NB4 (cell line): Measurements from ENCODE around the gene CROCC.
"Not testable (repeated sequence)": the region's sequence is repeated elsewhere in the genome, so short reads cannot be mapped to it uniquely, and the experiment has no call there.

ENCODE experiments used
- DNase-seq: peaks from one replicate; pipeline ENCODE4 v3.0.0; 2010; ENCODE audit warnings: low read depth
- H3K4me3 ChIP-seq: one replicate; pipeline ENCODE4 v1.5.1; 2011; ENCODE audit warnings: mild to moderate bottlenecking, low read depth, low read length, moderate library complexity
- CTCF ChIP-seq: IDR thresholded peaks from one replicate; pipeline ENCODE4 v1.5.1; 2012; ENCODE audit warnings: low read depth, low read length
- MAX ChIP-seq: IDR thresholded peaks from 2 replicates; pipeline ENCODE4 v1.6.1; 2011; ENCODE audit warnings: low read depth, low read length
- MYC ChIP-seq: IDR thresholded peaks from 2 replicates; pipeline ENCODE4 v1.6.1; 2011; ENCODE audit warnings: low read depth, low read length
- POLR2A ChIP-seq: IDR thresholded peaks from 2 replicates; pipeline ENCODE4 v1.6.1; 2011; ENCODE audit warnings: mild to moderate bottlenecking; ENCODE audit not compliant: insufficient read length; ENCODE audit errors: extremely low read depth

CROCC gene

GRCh38 chr1:16926491-16927073 is 4.9 kb downstream of the CROCC start:
- H3K4me3 ChIP-seq: no peak overlapping the region
- TF ChIP-seq CTCF (no peak), MAX (no peak), POLR2A (no peak), MYC (no peak)
- DNase-seq: no peak

GRCh38 chr1:16927256-16927655 is 5.5 kb downstream of the CROCC start:
- TF ChIP-seq MAX (no peak), MYC (no peak), POLR2A (no peak), CTCF (no peak)
- no peak overlapping the region for H3K4me3 ChIP-seq
- DNase-seq: no peak

GRCh38 chr1:16927711-16928485 is 6.2 kb downstream of the CROCC start:
- H3K4me3 ChIP-seq: no peak overlapping the region
- no peak for DNase-seq
- TF ChIP-seq CTCF: no peak
- no peak for TF ChIP-seq MAX
- TF ChIP-seq POLR2A: no peak
- no peak for TF ChIP-seq MYC

GRCh38 chr1:16929146-16930041 is 7.7 kb downstream of the CROCC start:
- DNase-seq, H3K4me3 ChIP-seq: not testable (repeated sequence)

GRCh38 chr1:16931206-16931934 is 9.6 kb downstream of the CROCC start:
- not testable (repeated sequence) for H3K4me3 ChIP-seq

GRCh38 chr1:16933945-16934344 is 12.2 kb downstream of the CROCC start:
- not testable (repeated sequence) for H3K4me3 ChIP-seq, DNase-seq

More at GRCh38 chr1:16931206-16931934, 9.6 kb downstream of the CROCC start:
- DNase-seq: not testable (repeated sequence)

- not testable (repeated sequence) for DNase-seq, H3K4me3 ChIP-seq
These were observed 14.8 kb downstream of the CROCC start for GRCh38 chr1:16936580-16936979.
